IMR-90 (cell line): ENCODE measurements around the gene ZNF607. TPM values are rescaled to one million over a fixed set of nuclear protein-coding genes. Genes with fewer than 3 reads are reported as not detected.

ENCODE experiments used
- ATAC-seq: fragments of 200-7000 bp; cut with Tn5 transposase; 2 replicates; pipeline ENCODE4 v1.9.1; 2020; ENCODE audit warnings: low read depth, mild to moderate bottlenecking, moderate library complexity
- BruUV-seq: library from RNA; stranded (reverse); fragments of 400-500 nt; replicated peaks from 2 replicates; lab custom pipeline; 2021; lab: Mats Ljungman, UMichigan
- CTCF ChIA-PET: fragments of 300-600 bp; formaldehyde crosslinking; extraction: SDS; loops from one replicate; lab custom pipeline; 2021; ENCODE audit warnings: antibody characterized with exemption; lab: Yijun Ruan, JAX
- POLR2A ChIA-PET: fragments of 300-600 bp; sonication (Branson Sonifier 250); formaldehyde crosslinking; loops from one replicate; lab custom pipeline; 2022; ENCODE audit warnings: antibody characterized with exemption; ENCODE audit not compliant: unreplicated experiment; lab: Charles Lee
- DNase-seq: peaks from one replicate; pipeline ENCODE4 v3.0.0; 2013
- H2AFZ ChIP-seq: replicated peaks from 2 replicates; pipeline ENCODE3; 2013; ENCODE audit warnings: low read length, mild to moderate bottlenecking; ENCODE audit not compliant: poor library complexity
- H2AK5ac ChIP-seq: 2 replicates; pipeline ENCODE4 v1.6.1; 2013; ENCODE audit warnings: low read depth, low read length, inconsistent platforms
- H2AK9ac ChIP-seq: replicated peaks from 2 replicates; pipeline ENCODE3; 2013; ENCODE audit warnings: mild to moderate bottlenecking, low read depth, low read length, moderate library complexity; ENCODE audit not compliant: poor library complexity
- H2BK120ac ChIP-seq: 2 replicates; pipeline ENCODE4 v1.6.1; 2013; ENCODE audit warnings: low read depth, low read length, inconsistent platforms
- H2BK15ac ChIP-seq: 3 replicates; pipeline ENCODE4 v1.6.1; 2013; ENCODE audit warnings: low read depth, low read length, inconsistent platforms
- H2BK20ac ChIP-seq: 2 replicates; pipeline ENCODE4 v1.6.1; 2013; ENCODE audit warnings: low read depth, mild to moderate bottlenecking, inconsistent platforms, low read length, moderate library complexity
- H2BK5ac ChIP-seq: 2 replicates; pipeline ENCODE4 v1.6.1; 2013; ENCODE audit warnings: mild to moderate bottlenecking, low read depth, low read length, inconsistent platforms; ENCODE audit not compliant: poor library complexity, severe bottlenecking
- H3K14ac ChIP-seq: replicated peaks from 2 replicates; pipeline ENCODE4 v1.6.1; 2013; ENCODE audit warnings: low read depth, low read length, inconsistent platforms
- H3K18ac ChIP-seq: 2 replicates; pipeline ENCODE4 v1.6.1; 2013; ENCODE audit warnings: low read depth, low read length, control low read depth
- H3K23ac ChIP-seq: 2 replicates; pipeline ENCODE4 v1.6.1; 2013; ENCODE audit warnings: low read depth, low read length, inconsistent platforms
- H3K27ac ChIP-seq: 2 replicates; pipeline ENCODE4 v1.5.1; 2013; ENCODE audit warnings: mild to moderate bottlenecking, control low read depth, low read length; ENCODE audit not compliant: insufficient read depth
- H3K27me3 ChIP-seq: 2 replicates; pipeline ENCODE4 v1.6.1; 2013; ENCODE audit warnings: low read length; ENCODE audit not compliant: control insufficient read depth, insufficient read depth
- H3K36me3 ChIP-seq: 2 replicates; pipeline ENCODE4 v1.6.1; 2013; ENCODE audit warnings: low read length, mixed read lengths; ENCODE audit not compliant: control insufficient read depth, insufficient read depth
- H3K4ac ChIP-seq: 2 replicates; pipeline ENCODE4 v1.6.1; 2013; ENCODE audit warnings: low read depth, low read length, inconsistent platforms
- H3K4me1 ChIP-seq: 2 replicates; pipeline ENCODE4 v1.6.1; 2013; ENCODE audit warnings: low read length, mixed read lengths; ENCODE audit not compliant: control insufficient read depth, insufficient read depth
- H3K4me2 ChIP-seq: 2 replicates; pipeline ENCODE4 v1.6.1; 2013; ENCODE audit warnings: low read depth, mild to moderate bottlenecking, control low read depth, low read length, moderate library complexity
- H3K4me3 ChIP-seq: 2 replicates; pipeline ENCODE4 v1.5.1; 2013; ENCODE audit warnings: low read depth, mild to moderate bottlenecking, control low read depth, low read length, moderate library complexity; ENCODE audit not compliant: insufficient read depth
- H3K56ac ChIP-seq: 2 replicates; pipeline ENCODE4 v1.6.1; 2013; ENCODE audit warnings: low read length, inconsistent platforms; ENCODE audit not compliant: insufficient read depth; ENCODE audit errors: extremely low read depth
- H3K79me1 ChIP-seq, 2 experiments: 2 replicates each; pipeline ENCODE4 v1.6.1; 2013; ENCODE audit warnings: low read length in 2 of 2, inconsistent platforms in 1 of 2, low read depth in 1 of 2
- H3K9ac ChIP-seq: 2 replicates; pipeline ENCODE4 v1.6.1; 2013; ENCODE audit warnings: low read depth, low read length, control low read depth
- H3K9me1 ChIP-seq: 2 replicates; pipeline ENCODE4 v1.6.1; 2013; ENCODE audit warnings: low read length, inconsistent platforms; ENCODE audit not compliant: insufficient read depth
- H3K9me3 ChIP-seq: 2 replicates; pipeline ENCODE4 v1.6.1; 2013; ENCODE audit warnings: low read length; ENCODE audit not compliant: control insufficient read depth, insufficient read depth
- H4K20me1 ChIP-seq: 2 replicates; pipeline ENCODE4 v1.6.1; 2013; ENCODE audit warnings: low read length, inconsistent platforms; ENCODE audit not compliant: insufficient read depth
- H4K5ac ChIP-seq: 2 replicates; pipeline ENCODE4 v1.6.1; 2013; ENCODE audit warnings: mild to moderate bottlenecking, low read depth, low read length, control low read depth
- H4K8ac ChIP-seq, 2 experiments: 2 replicates each; pipeline ENCODE4 v1.6.1; 2013; ENCODE audit warnings: low read depth in 2 of 2, low read length in 2 of 2, control low read depth in 1 of 2, inconsistent platforms in 1 of 2
- H4K91ac ChIP-seq: 2 replicates; pipeline ENCODE4 v1.6.1; 2013; ENCODE audit warnings: low read depth, low read length, inconsistent platforms; ENCODE audit not compliant: insufficient read depth
- CEBPB ChIP-seq: IDR thresholded peaks from 2 replicates; pipeline ENCODE4 v1.6.1; 2012; ENCODE audit warnings: low read depth, low read length, improper control_type of control experiment
- FOS ChIP-seq: fragments of 150-350 bp; IDR thresholded peaks from 2 replicates; pipeline ENCODE4 v1.6.1; 2016; ENCODE audit warnings: low read depth, low read length
- MAFK ChIP-seq: IDR thresholded peaks from 2 replicates; pipeline ENCODE4 v1.6.1; 2012; ENCODE audit warnings: low read depth, low read length, improper control_type of control experiment
- MAZ ChIP-seq: IDR thresholded peaks from 2 replicates; pipeline ENCODE4 v1.6.1; 2012; ENCODE audit warnings: low read depth, mild to moderate bottlenecking, low read length, improper control_type of control experiment, moderate library complexity, borderline replicate concordance
- MXI1 ChIP-seq: IDR thresholded peaks from 2 replicates; pipeline ENCODE4 v1.6.1; 2012; ENCODE audit warnings: low read depth, mild to moderate bottlenecking, low read length, moderate library complexity, borderline replicate concordance
- NFE2L2 ChIP-seq: fragments of 150-350 bp; IDR thresholded peaks from 2 replicates; pipeline ENCODE4 v1.6.1; 2016; ENCODE audit warnings: low read depth, mild to moderate bottlenecking, low read length
- POLR2A ChIP-seq: IDR thresholded peaks from 2 replicates; pipeline ENCODE4 v1.6.1; 2012; ENCODE audit warnings: mild to moderate bottlenecking, low read depth, low read length
- RCOR1 ChIP-seq: IDR thresholded peaks from 2 replicates; pipeline ENCODE4 v1.6.1; 2012; ENCODE audit warnings: mild to moderate bottlenecking, low read length, improper control_type of control experiment; ENCODE audit not compliant: insufficient replicate concordance
- RFX5 ChIP-seq: IDR thresholded peaks from 2 replicates; pipeline ENCODE4 v1.8.0; 2012; ENCODE audit warnings: low read depth, mild to moderate bottlenecking, low read length, moderate library complexity
- USF2 ChIP-seq: fragments of 150-350 bp; IDR thresholded peaks from 2 replicates; pipeline ENCODE4 v1.6.1; 2017; ENCODE audit warnings: mild to moderate bottlenecking, antibody characterized with exemption, low read length, low read depth
- WGBS, 2 experiments: methylation state at CpG; one replicate each; pipeline versions ENCODE4 v1.1.5 to v1.1.7; 2013; ENCODE audit warnings: missing lambda C conversion rate in 2 of 2; ENCODE audit not compliant: insufficient read length in 1 of 2; ENCODE audit errors: extremely low coverage in 2 of 2; 5-methylcytosine and 5-hydroxymethylcytosine counted together
- dilution Hi-C: fragments of 300-500 bp; cut with HindIII; formaldehyde crosslinking; loops from one replicate; pipeline ENCODE4 v1.14.3; 2018; ENCODE audit warnings: low sequenced_read_pairs; ENCODE audit not compliant: unreplicated experiment
- in situ Hi-C: fragments of 300-500 bp; cut with MboI; formaldehyde crosslinking; loops from 3 replicates; pipeline ENCODE4 v1.14.3; 2019; ENCODE audit warnings: low sequenced_read_pairs, inconsistent platforms, mixed read lengths
- intact Hi-C: fragments of 100-400 bp; cut with micrococcal nuclease; formaldehyde crosslinking; loops from 2 replicates; pipeline ENCODE4 v1.10.0; 2022
- polyA plus RNA-seq, 3 experiments: library from polyadenylated mRNA; depleted of rRNA; stranded (reverse); fragments of >200 nt; gene quantifications; 2 replicates each; pipeline ENCODE4 v1.2.3, GENCODE V29; 2012; ENCODE audit warnings: low replicate concordance in 1 of 3
- total RNA-seq: library from RNA; depleted of rRNA; stranded (reverse); fragments of >200 nt; gene quantifications from 2 replicates; pipeline ENCODE4 v1.2.3, GENCODE V29; 2012

The ZNF607 gene
- total and polyA plus RNA-seq, 2 of the 4 experiments (the other 2 are of a cell fraction) = 1.2 to 2.7 TPM

GRCh38 chr19:37706052-37706605 is 13.4 kb downstream of the ZNF607 start:
- Histone ChIP-seq H3K56ac (no peak overlapping the region), H3K79me1 (no peaks in the 10 kb centered on the region; a peak in 1 of 4 replicates), H3K23ac (no peak overlapping the region), H4K8ac (no peak overlapping the region), H3K4me3 (no peak overlapping the region), H3K36me3 (peaks cover 16% of the 10 kb centered on the region), H2BK15ac (no peak overlapping the region), H4K5ac (no peak overlapping the region), H3K27me3 (no peaks in the 10 kb centered on the region), H3K18ac (no peak overlapping the region), H2AK9ac (no peak overlapping the region), H2BK5ac (no peak overlapping the region), H3K9ac (no peak overlapping the region), H3K27ac (no peak overlapping the region), H3K4me1 (no peaks in the 10 kb centered on the region), H3K9me1 (no peaks in the 10 kb centered on the region), H2AFZ (no peak overlapping the region), H3K4me2 (no peak overlapping the region), H2BK20ac (no peak overlapping the region), H4K20me1 (no peaks in the 10 kb centered on the region), H3K9me3 (0 out of 2 replicates have a peak, but pooled peaks cover 2% of the 10 kb centered on the region), H4K91ac (no peak overlapping the region), H3K14ac (no peak overlapping the region), H2BK120ac (no peak overlapping the region), H2AK5ac (no peak overlapping the region), H3K4ac (no peak overlapping the region)
- ATAC-seq (no peak), DNase-seq (no peak)
- 100% methylated on average over 2 of the region's 7 CpGs; no CpG with 5 or more reads in 1 of the 2 experiments for WGBS, 2 experiments
- no TSS peak for BruUV-seq
- CTCF ChIA-PET = no interaction called here
- in situ Hi-C loops (no loop called here), intact Hi-C loops (no loop called here), dilution Hi-C loops (no loop called here)
- TF ChIP-seq USF2 = no peak
- TF ChIP-seq MAZ = no peak
- no peak for TF ChIP-seq POLR2A
- no peak for TF ChIP-seq FOS
- no peak for TF ChIP-seq RCOR1
- no peak for TF ChIP-seq CEBPB
- no peak for TF ChIP-seq NFE2L2
- no peak for TF ChIP-seq MXI1
- no peak for TF ChIP-seq RFX5
- no peak for TF ChIP-seq MAFK
- POLR2A ChIA-PET = no interaction called here
